Transverse colon (tissue), 4 donors: ENCODE measurements around the gene MTRR.

Experiments used
- EP300 ChIP-seq: sonication (generic); formaldehyde crosslinking; IDR thresholded peaks from one replicate; pipeline ENCODE4 v1.6.1; 2017; ENCODE audit warnings: antibody characterized with exemption, low read depth
- POLR2A ChIP-seq: fragments of 450-650 bp; IDR thresholded peaks from one replicate; pipeline ENCODE4 v1.6.1; 2016; ENCODE audit warnings: antibody characterized with exemption, mild to moderate bottlenecking, moderate library complexity
- POLR2AphosphoS5 ChIP-seq, 3 donors: sonication (generic); formaldehyde crosslinking; IDR thresholded peaks; one replicate each; pipeline ENCODE4 v1.6.1; 2016; ENCODE audit warnings: antibody characterized with exemption in 3 of 3
- TF ChIP-seq, protein P1 (sequence below), 5 experiments: fragments of 200-600 bp in 3 of 5; fragments of 450-650 bp in 2 of 5; sonication (generic) in 3 of 5; IDR thresholded peaks; 1 replicate in 2 of 5; 2 replicates in 3 of 5; pipeline ENCODE4 v1.5.1; 2016 to 2017; ENCODE audit warnings: antibody characterized with exemption in 5 of 5, inconsistent platforms in 3 of 5, mild to moderate bottlenecking in 2 of 5, moderate library complexity in 1 of 5

DNA sequence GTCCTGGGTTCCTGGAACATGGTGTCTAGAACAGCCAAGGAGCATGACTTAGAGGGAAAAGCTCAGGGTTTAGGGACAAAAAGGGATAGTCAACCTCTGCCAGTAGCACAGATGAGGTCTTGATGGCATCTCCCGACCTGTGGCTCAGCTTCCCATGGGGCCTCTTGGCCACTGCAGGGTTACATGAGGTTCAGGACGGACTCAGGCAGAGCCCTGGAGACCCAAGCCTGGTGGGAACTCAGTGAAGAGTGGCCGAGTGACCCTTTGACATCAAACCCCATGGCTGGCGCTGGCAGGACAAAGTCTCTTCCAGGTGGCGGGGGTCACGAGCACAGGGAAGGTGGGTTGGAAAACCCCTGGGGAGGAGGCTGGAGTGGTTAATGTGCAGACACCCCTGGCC is 57.8 kb downstream of the MTRR start:
- TF ChIP-seq, protein P1, sequence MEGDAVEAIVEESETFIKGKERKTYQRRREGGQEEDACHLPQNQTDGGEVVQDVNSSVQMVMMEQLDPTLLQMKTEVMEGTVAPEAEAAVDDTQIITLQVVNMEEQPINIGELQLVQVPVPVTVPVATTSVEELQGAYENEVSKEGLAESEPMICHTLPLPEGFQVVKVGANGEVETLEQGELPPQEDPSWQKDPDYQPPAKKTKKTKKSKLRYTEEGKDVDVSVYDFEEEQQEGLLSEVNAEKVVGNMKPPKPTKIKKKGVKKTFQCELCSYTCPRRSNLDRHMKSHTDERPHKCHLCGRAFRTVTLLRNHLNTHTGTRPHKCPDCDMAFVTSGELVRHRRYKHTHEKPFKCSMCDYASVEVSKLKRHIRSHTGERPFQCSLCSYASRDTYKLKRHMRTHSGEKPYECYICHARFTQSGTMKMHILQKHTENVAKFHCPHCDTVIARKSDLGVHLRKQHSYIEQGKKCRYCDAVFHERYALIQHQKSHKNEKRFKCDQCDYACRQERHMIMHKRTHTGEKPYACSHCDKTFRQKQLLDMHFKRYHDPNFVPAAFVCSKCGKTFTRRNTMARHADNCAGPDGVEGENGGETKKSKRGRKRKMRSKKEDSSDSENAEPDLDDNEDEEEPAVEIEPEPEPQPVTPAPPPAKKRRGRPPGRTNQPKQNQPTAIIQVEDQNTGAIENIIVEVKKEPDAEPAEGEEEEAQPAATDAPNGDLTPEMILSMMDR (IDR thresholded peaks at IDR 0.05): no peak
- TF ChIP-seq EP300 (no peak), POLR2AphosphoS5 (IDR thresholded peaks at IDR 0.05) (no peak), POLR2A (no peak)
